Activated CD8-positive, alpha-beta memory T cell treated with anti-CD3 and anti-CD28 coated beads, Interleukin-2, amount 50 U/mL, for 24 hours (primary cell): ENCODE results near the gene WIPF2.

ENCODE experiments used
- DNase-seq: peaks from one replicate; pipeline ENCODE4 v3.0.0-alpha.2; 2020; ENCODE audit errors: extremely low read depth

Gene WIPF2

DNA sequence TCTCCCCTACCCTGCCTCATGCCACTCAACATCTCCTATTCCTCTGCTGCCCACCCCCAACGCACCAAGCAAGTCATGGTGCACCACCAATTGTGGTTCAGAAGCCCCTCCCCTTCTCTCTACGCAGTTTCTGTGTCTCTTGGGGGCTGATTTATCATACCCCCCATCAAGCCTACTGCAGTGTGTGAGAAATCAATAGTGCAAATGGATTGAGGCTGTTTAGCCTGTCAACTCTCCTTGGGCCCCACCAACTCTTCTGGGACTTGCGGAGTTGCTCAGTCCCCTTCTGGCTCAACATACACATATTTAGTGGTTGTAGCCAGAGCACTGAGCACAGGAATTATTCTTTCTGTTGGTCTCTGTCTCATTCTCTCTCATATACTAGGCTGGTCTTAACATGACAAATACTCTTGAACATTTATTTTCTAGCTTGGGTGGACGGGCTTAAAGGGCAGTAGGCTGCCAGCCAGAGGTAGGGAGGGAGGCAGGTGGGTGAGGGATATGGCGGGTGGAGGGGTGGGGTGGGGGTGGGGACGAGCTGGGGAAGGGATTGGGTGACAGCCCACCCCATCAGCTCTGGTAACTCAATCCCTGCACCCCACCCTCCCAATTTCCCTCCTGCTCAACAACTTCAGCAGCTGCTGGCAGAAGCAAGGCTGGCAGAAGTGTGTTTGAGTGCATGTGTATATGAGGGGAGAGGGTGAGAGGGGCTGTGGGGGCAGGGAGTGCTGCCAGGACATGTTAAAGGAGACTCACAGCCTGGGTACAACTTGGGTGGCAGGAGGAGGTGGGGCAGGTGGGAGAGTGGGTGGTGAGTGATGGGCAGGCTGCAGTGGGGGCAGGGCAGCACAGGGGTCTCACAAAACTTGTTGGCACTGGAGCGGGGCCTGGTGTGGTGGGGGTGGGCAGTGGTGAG, 94.8 kb downstream of the WIPF2 start:
- DNase-seq: no peak

DNA sequence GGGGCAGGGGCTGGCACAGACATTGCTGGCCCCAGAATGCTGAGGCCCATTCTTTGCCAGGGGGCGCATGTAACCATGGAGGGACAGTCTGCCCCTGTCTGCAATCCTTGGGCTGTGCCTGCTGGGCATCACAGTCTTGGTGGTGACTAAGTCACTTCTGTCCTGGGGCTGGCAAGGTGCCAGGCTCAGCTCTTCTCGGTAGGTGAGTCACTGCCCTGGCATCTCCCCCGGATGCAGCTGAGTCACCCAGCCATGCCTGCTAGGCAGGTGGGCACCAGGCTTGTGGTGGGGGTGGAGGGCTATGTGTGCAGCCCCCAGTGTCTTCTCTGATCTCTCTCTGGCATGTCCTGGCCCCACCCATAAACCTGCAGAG, 95.5 kb downstream of the WIPF2 start:
- DNase-seq: peak; percentile 73

DNA sequence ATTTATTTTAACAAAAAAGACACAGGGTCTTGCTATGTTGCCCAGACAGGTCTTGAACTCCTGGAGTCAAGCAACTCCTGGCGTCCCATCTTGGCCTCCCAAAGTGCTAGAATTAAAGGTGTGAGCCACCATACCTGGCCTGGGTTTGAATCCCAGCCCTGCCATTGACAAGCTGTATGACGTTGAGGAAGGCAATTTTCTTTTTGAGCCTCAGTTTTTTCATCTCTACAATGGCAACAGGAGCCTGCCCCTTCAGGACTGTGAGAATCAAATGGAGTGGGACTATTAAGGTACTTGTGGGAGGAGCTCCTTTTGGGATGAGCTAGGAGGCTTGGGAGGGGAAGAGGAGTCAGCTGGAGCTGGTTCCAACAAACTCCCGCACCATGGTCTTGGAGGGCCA, 96.1 kb downstream of the WIPF2 start:
- DNase-seq: no peak

DNA sequence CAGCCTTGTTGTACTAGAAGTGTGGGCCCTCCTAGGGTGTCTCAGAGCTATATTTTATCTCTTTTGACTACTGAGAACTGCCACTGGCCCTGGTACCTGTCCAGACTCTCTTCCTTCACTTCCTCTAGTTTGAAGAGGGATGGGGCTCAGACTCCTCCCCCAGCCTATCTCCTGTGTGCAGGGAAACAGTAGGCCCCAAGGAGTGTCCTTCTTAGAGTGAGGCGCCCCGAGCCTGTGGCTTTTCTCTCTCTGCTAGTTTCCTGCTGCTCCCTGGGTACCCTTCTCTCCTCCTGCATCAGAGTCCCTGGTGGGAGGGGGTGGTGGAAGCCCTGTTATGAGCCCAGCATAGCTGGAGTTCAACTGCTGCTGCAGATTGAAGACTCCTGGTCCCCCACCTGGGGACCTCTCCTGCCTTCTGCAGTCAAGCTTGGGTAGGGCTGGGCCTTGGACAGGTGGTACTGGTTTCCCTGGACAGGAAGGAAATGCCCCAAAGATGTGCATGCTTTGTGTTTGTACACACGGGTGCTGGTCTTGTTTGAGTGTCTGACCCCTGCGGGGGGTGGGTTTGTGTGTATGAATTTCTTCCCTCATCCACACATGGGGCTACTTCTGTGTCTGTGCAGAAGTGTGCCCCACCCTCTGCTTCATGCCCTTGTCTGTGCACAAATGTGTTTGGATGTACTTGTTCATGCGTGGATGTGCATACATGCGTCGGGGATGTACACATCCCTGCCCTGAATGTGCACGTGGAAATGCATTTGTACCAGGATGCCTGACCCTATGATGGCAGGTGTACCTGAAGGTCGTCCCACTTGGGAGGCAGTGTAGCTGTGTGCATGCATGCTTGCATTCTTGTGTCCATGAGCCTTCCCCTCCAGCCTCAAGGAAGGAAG, 96.8 kb downstream of the WIPF2 start:
- no peak for DNase-seq

DNA sequence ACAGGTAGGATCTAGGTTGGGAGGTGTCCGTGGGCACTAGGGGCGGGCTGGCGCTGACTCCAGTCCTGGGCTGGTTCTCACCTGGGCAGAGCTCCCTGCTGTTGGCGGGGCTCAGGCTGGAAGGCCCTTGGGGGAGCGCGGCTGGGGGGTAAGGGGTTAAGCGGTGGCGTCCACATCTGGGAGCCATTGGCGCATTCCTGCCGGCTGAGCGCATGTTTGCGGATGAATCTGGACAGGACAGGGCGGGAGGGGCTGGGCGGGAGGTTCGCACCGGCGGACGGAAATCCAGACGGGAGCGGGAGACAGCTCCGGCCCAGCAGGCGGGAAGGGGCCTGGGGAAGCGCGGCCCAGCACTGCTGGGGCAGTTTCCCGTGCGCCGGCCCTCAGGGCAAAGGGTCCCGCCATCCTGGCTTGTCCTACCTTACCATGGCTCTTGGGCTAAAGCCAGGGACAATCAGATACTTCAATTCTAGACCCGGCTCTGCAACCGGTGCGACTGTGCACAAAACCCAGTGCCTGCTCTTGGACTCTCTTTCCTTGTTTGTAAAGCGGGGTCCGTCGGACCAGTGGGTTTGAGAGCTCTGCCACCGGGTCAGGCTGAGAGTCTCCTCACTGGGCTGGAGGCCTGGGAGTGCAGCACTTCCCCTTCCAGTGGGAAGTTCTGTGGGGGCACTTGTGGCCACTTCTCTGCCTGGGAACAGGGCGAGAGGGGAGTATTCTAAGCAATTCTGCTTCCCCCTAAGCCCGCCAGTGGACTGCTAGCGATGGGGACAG, 97.7 kb downstream of the WIPF2 start:
- DNase-seq: no peak

DNA sequence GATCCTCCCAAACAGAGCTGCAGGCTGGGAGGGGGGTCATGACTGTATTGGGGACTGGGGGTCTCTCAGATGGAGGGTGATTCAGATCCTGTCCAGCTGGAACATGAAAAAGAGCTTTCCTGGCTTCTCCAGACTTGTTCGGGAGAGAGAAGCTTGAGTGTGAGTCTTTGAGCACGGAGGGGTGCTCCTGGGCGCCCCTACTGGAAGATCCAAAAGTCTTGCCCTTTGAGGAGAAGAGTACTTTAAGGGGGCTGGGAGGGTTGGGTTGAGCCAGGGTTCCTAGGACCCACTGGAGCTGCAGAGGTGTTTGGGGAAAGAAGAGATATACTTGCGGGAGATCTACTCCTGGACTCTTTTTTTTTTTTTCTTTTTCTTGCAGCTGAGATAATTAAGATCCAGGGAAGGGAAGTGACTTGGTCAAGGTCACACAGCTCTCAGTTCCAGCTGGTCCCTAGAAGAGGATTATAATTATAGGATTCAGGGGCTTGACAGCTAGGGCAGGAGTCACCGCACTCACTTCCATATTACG, 98.3 kb downstream of the WIPF2 start:
- no peak for DNase-seq

DNA sequence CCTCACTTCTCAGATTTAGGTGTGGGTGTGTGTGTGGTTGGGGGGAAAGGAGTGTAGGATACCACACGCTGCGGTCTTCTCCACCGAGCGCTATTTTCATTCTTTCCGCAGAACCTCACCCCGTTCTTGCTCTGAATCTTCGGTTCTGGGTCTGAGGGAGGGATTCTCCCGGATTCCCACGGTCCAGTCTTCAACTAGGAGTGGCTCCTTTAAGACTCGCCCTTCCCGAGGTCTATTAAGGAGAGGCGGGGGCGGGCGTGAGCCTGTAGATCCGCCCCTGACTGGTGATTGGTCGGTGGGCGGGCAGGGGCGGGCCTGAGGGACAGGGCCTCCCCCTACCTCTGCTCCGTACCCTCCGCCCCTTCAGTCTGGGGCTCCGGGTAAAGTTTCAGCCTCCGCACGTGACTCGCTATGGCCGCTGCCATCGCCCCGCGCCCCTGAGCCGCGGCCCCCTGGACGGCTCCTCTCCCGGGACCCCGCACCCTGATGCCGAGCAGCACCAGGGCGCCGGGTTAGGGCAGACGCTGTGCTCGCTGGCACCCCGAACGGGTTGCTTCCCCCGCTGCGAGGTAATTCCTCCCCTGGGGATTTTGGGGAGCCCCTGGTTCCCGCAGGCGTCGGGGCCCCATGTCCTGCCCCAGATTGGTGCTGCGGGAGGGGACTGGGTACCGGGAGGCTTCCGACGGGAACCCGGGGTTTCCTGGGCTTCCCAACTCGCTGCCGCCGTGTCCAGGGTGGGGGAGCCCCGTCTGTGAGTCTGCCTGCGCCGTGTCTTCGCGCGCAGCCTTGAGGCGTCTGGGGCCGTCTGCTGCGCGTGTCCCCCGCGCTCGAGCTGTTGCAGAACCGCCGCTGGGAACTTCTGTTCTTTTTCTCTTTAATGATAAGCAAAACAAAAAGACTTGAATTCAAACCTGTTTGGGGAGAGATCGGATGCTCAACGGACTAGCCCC, 99.1 kb downstream of the WIPF2 start:
- peak; percentile 73 for DNase-seq

DNA sequence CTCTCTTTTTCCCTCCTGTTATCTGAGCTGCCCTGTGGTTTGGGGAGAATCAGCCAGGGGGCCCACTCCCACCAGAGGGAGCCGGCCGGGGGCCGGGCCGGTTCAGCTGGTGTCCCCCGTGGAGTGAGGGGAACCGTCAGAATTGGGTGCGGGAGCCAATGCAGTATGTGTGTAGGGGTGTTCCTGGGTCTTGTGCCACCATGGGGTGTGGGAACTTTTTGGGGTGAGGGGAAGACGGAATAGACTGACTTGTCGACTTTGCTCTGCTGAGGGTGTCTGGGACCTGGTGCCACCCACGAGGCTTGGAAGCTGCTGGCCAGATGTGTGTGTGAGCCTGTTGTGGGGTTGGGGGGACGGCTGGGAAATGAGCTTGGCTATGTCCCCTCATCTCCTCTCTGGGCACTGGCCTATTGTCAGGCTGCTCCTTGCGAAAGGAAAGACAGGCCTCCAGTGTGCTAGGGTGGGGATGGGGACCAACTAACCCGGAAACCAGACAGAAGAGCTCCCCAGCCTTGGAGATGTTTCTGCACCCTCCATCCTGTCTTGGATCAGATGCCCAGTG, 99.8 kb downstream of the WIPF2 start:
- DNase-seq: no peak

DNA sequence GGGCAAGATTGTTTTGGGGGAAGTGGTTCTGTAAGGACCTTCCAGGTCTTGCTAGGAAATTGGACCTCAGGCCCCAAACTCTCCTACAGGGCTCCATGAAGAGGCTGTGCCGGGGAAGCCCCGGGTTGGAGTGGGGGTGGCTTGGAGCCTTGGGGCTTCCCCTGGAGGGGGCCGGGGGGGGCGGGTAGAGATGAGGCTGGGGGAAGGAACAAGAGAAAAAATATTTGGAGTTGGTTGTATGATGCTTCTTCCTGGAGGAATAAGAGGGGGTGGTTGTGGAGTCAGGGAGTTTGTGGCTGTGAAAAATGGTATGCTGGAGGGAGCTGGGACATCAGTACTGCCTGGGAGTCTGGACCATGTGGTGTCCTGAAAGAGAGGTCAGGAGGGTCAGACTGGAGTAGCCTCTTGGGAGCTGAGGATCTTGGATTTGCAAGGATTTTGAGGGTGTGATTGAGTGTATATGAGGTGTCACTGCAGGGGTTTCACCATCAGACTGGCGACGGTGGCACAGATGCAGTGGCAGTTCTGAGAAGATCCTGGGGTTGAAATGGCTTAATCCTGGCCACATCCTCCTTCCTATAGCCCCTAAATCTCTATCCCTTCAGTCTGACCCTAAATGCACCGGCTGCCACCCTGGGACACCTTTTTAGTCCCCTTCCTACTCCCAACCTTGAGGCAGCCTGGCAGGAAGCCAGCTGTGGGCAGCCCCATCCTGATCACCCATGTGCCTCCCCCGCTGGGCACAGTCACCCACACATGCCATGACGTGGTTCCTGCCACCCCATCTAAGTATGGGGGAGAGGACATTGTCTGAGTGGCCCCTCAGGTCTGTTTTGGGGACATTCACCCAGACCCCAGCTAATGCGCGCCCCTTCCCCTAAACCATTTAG, 100.8 kb downstream of the WIPF2 start:
- DNase-seq: no peak

DNA sequence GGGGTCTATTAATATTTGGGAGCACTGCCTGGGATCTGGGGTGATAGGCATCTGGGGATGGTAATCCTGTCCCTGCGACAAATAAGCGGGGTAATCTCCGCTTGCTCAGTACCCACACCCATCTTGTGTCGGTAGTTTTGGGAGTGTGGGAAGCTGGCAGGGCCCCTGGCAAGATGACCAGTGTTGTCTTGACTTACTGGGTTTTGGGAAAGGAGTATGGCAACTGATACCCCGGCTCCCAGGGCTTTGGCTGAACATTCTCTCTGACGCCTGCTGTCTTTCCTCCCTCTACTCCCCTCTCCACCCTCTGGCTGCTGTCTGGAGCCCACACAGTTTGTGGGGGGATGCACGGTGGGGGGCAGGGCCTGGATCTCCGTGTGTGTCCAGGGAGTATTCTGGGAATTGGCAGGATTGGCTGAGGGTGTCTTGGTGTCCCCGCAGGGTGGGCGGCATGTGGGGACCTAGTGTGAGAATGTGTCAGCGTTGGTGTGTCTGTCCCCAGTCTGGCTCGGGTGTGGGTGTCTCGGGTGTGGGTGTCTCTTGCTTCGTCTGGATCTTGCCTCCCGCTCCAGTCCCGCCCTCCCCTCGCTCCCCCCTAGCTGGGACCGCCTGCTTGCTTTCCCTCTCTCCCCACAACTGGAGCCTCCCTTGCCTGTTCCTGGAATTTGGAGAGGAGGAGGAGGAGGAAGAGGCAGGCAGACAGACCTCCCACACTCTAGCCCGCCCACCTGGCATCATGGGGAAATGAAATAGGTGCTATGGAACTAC, 101.8 kb downstream of the WIPF2 start:
- no peak for DNase-seq

DNA sequence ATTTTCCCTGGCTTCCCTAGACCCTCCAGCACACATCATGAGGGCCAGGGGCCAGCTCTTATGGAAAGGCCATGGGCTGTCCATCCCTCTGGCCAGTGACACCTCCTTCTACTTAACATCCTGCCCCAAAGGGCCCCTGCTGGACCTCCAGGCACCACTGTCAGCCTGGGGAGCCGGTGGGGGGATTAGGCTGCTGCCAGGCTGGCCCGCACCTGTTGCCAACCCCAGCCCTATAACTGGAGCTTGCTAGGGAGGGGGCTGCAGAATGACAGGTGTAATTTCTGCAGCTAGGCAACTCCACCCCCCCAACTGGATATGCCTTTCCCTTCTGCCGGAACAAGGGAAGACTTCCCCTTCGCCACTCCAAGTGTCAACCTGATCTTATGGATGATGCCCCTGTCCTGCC, 102.4 kb downstream of the WIPF2 start:
- no peak for DNase-seq

DNA sequence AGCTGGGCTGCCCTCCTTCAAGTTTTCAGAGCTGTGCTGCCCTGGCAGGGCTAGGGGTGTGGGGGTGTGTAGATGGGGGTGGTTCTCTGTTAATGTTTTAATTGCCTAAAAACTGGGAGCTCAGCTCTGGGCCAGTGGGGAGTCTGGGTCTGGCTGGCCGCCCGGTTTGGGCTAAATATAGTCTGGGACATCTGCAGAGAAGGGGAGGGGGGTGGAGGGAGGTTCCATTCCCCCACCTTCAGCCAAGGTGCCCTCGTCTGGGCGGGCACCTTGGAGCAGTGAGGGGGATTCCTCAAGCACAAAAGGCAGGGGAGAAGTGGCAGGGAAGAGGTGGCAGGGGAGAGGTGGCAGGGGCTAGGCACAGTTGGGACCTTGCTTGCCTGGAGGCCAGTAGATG, 102.9 kb downstream of the WIPF2 start:
- no peak for DNase-seq

DNA sequence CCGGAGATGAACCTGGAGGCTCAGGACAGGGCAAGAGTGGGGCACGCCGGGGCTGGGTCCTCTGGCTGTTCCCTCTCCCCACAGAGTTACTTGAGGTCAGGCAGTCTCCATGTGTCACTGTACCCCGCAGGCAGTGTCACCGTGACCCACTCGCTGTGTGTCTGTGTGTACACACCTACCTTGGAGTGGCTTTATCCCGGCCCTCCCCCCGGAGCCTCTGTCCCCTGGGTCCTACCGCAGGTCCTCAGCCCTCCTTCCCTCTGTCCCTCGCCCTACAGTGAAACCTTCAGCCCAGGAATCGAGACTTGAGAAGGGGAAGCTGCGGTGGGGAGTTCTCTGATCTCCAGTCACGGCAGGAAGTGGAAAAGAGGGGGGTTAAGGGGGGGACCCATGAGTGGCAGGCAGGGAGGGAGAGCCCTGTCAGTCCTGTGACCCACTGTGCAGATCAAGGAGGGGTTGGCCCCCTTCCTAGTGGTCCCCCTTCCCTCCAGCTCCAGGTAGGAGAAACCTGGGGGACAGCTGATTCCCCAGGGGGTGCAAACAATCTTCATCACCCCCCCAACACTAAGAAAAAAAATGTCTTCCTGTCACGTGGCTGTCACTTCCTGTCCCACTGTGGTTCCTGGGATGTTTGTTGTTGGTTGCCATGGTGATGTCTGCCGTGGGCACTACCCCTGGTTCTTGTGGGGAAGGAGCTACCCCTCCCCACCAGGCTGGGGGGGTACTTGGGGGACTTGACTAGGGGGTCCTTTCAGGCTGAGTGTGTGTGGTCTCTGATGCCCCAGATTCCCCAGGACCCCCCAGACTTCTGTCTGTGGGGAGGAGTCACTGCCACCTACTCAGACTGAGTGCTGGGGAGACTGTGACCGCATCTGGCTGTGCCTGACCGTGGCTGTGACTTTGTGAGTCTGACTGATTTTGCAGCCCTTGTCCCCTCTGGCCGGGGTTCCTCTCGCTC, 103.5 kb downstream of the WIPF2 start:
- DNase-seq: peak; percentile 69

DNA sequence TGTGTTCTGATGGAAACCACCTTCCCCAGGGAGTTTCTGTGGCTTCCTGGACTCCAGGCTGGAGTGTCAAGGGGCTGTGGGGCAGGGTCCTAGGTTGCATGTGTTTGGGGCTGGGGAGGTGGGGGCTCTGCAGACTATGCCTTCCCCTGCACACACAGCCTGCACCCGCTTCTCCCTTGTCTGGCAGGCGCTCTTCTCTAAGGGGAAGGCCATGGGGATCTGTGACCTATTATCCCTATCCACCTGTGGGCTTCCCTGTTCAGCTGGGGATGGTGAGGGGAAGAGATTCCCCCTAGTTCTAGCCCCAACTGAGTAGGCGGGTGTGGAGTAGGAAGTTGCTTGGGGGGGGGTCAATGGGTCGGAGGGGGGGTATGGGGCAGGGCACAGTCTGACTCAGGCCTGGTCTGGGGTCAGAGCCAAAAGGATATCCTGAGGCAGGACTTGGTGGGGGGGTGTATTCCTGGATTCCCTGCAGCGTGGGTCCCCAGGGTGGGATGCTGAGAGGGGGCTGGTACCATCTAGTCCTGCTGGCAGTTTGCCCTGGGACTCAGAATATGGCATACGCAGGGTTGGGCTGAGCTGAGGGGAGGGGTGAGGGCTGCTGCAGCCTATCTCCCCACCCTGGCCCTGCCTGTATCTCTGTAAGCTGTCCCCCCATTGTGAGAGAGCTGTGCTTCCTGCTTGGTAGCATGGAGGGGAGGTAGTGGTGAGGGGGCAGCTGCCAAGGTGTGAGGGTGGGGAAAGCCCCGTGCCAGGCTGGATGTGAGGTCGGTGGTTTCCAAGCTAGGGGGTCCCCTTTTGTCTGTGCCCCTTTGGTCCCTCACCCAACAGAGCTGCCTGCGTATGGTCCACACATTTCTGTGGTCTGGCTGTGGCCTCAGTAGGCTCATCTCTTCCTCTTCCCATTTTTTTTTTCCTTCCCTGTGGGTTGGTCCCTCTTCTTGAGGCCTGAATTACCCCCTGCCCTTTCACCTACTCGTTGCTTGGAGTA, 104.6 kb downstream of the WIPF2 start:
- peak; percentile 56 for DNase-seq

DNA sequence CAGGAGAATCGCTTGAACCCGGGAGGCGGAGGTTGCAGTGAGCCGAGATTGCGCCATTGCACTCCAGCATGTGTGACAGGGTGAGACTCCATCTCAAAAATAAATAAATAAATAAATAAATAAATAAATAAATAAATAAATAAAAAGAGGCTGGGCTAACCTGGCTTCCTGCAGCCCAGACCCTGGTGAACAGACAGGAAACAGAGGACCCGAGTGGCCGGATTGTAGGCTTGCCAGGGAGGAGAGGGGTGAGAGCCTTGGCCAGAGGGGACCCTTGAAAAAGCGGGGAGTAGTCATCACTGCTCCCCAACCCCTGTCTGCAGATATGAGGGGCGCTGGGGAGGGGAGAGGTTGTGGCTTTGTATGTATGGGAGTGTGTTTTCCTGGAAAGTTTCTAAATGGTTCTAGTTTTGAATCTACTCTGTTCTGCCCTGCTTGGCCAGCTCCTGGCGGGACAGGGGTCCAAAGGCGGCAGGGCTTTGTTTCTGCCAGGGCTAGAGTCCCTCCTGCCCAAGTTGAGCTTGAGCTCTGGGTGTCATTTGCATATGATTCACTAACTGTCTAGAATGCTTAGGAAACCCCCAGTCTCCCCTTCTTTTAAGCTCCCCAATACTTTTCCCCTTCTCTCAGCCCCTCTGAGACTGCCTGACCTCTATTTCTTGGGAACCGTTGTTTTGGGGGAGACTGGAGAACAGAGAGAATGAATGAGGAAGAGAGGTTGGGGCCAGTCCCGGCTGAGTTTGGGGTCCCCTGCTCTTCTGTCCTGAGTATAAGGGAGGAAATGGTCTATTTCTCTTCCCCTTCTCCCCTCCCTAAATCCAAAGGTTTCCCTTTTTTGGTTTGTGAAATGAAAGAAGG, 106.3 kb downstream of the WIPF2 start:
- no peak for DNase-seq
